ENCODE results near the gene GDI1. TPM values are rescaled to one million over a fixed set of nuclear protein-coding genes. Genes with fewer than 3 reads are reported as not detected.
A peak's percentile ranks its signal among the peaks of the same experiment; 100 is the strongest.
"Not testable (repeated sequence)": the region's sequence is repeated elsewhere in the genome, so short reads cannot be mapped to it uniquely, and the experiment has no call there.

Gene GDI1
- total and polyA plus RNA-seq, 2 experiments from 2014 or later: 131 to 190 TPM

DNA sequence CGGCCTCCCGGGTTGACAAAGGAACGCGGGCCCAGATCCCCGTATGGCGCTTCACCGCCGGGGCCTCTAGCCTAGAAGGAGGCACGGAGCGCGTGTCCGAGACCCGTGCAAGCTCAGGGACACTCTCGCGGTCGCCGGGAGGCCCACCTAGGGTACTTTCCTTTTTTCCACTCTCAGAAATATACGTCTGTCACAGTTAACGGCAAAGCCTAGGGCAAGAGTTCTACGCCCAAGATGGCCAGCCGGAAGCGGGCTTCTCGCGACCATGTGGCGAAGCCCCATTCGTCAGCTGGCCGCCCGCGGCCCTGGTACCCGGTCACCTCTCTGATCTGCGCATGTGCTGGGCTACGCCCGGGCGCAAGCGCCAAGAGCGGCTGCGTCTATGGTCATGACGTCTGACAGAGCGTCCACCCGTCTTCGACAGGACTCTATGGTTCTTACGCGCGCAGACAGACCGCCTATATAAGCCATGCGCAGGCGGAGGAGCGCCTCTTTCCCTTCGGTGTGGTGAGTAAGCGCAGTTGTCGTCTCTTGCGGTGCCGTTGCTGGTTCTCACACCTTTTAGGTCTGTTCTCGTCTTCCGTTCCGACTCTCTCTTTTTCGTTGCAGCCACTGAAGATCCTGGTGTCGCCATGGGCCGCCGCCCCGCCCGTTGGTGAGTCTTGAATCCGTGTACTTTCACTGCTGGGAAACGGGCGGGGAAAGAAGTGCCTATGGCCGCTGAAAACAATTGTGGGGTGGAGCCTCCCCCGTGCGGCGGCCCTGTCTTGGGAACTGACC is 38.9 kb upstream of the GDI1 start, which contains the start of gene RPL10:
Gene RPL10 (plus strand): TSS at position 490 of the 780 bp plus-strand sequence. CDS start 143 bp downstream, at position 633.
- peaks cover 12% of the 10 kb centered on the region for H3K36me3 ChIP-seq
- H3K4me3 ChIP-seq: peak within 1 kb of the TSS; percentile 86
- peak within 1 kb of the TSS; percentile 99 for H3K27ac ChIP-seq
- H3K27me3 ChIP-seq: no peaks in the 10 kb centered on the region
- peaks cover 4% of the 10 kb centered on the region for H3K4me1 ChIP-seq (ENCODE audit: low read depth)
- H3K9me3 ChIP-seq (ENCODE audit: low read depth): no peaks in the 10 kb centered on the region
- DNase-seq (ENCODE audit: low read depth in 1 of 2, low spot score in 1 of 2): peak; percentile 93 to 97
- TF ChIP-seq, protein P1, sequence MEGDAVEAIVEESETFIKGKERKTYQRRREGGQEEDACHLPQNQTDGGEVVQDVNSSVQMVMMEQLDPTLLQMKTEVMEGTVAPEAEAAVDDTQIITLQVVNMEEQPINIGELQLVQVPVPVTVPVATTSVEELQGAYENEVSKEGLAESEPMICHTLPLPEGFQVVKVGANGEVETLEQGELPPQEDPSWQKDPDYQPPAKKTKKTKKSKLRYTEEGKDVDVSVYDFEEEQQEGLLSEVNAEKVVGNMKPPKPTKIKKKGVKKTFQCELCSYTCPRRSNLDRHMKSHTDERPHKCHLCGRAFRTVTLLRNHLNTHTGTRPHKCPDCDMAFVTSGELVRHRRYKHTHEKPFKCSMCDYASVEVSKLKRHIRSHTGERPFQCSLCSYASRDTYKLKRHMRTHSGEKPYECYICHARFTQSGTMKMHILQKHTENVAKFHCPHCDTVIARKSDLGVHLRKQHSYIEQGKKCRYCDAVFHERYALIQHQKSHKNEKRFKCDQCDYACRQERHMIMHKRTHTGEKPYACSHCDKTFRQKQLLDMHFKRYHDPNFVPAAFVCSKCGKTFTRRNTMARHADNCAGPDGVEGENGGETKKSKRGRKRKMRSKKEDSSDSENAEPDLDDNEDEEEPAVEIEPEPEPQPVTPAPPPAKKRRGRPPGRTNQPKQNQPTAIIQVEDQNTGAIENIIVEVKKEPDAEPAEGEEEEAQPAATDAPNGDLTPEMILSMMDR (IDR thresholded peaks at IDR 0.05; ENCODE audit: low read depth, low read length): no peak

DNA sequence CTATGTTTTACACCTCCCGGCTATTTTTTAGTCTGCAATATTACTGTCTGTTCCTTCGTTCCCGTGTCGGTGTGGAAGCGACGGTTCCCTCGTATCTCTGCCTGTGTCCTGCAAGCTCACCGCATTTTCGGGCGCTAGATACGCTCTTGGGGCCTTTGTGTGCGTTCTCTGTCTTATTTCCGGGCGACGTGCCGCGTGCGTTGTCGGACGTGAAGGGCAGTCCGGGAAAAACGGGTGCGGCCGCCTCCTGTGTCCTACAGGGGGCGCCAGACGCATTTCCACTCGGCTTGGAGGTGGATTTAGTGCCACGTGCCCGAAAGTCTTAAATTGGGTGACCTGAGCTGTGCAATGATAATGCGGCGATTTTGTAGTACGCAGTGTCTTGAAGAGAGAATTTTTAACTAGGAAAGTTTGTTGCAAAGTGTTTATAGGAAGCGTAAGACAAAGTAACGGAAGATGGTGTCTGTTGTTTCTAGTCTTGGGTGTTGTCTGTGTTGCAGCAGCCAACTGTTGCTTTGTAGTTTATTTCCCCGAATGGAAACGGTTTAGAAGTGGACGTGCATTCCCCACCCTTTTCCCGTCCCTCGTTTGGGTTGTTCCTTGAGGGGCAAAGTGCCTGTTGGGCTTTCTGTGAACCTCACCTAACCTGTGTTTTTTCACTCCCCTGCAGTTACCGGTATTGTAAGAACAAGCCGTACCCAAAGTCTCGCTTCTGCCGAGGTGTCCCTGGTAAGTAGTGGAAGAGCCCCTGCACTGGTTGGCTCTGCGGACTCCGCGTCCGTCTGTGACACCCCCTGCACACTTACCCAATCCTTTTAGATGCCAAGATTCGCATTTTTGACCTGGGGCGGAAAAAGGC is 38.1 kb upstream of the GDI1 start:
- TF ChIP-seq, protein P1 (IDR thresholded peaks at IDR 0.05; ENCODE audit: low read depth, low read length): peak; percentile 69
- H3K27ac ChIP-seq: peak overlapping the region; percentile 99
- peak overlapping the region; percentile 86 for H3K4me3 ChIP-seq
- H3K9me3 ChIP-seq (ENCODE audit: low read depth): no peaks in the 10 kb centered on the region
- H3K27me3 ChIP-seq: no peaks in the 10 kb centered on the region
- H3K4me1 ChIP-seq (ENCODE audit: low read depth): peaks cover 4% of the 10 kb centered on the region
- DNase-seq (ENCODE audit: low read depth in 1 of 2, low spot score in 1 of 2): peak; percentile 74 to 87
- H3K36me3 ChIP-seq: peaks cover 12% of the 10 kb centered on the region

DNA sequence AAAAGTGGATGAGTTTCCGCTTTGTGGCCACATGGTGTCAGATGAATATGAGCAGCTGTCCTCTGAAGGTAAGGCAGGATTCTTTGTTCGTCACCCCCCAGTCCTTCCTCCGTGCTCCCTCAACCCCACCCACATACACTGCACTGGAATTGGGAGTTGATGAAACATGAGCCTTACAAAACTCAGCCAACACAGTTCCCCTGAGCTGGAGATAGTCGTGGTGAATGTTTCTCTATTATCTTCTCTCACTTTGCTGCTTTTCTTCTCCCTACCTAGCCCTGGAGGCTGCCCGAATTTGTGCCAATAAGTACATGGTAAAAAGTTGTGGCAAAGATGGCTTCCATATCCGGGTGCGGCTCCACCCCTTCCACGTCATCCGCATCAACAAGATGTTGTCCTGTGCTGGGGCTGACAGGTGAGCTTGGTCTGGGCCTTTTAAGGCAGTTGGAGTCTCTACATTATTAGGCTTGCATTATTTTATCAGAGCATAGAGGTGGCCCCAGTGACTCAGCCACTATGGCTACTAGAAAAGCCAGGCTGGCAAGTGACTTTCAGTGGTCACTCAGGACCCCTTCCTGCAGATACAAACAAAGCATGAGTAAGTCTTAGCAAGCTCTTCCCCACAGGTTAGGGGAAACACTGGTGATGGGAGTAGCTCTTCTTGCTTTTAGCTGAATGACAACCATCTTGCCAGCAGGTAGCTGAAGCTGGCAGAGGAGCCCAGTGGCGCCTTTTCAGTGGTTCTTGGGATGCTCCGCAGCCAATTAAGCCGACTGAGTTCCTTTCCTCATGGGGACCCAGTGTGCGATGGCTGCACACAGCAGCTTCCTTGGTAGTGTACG is 37.2 kb upstream of the GDI1 start:
- TF ChIP-seq, protein P1 (IDR thresholded peaks at IDR 0.05; ENCODE audit: low read depth, low read length): no peak
- Histone ChIP-seq H3K9me3 (ENCODE audit: low read depth) (no peaks in the 10 kb centered on the region), H3K4me1 (ENCODE audit: low read depth) (peaks cover 4% of the 10 kb centered on the region), H3K27me3 (no peaks in the 10 kb centered on the region), H3K36me3 (peaks cover 12% of the 10 kb centered on the region), H3K4me3 (peak overlapping the region; percentile 86), H3K27ac (peak overlapping the region; percentile 99)
- DNase-seq (ENCODE audit: low read depth in 1 of 2, low spot score in 1 of 2): peak in 1 of 2 donors; percentile 24

- not testable (repeated sequence) for H3K4me3 ChIP-seq
Measured at GRCh38 chrX:154400369-154400817, 36.6 kb upstream of the GDI1 start.

DNA sequence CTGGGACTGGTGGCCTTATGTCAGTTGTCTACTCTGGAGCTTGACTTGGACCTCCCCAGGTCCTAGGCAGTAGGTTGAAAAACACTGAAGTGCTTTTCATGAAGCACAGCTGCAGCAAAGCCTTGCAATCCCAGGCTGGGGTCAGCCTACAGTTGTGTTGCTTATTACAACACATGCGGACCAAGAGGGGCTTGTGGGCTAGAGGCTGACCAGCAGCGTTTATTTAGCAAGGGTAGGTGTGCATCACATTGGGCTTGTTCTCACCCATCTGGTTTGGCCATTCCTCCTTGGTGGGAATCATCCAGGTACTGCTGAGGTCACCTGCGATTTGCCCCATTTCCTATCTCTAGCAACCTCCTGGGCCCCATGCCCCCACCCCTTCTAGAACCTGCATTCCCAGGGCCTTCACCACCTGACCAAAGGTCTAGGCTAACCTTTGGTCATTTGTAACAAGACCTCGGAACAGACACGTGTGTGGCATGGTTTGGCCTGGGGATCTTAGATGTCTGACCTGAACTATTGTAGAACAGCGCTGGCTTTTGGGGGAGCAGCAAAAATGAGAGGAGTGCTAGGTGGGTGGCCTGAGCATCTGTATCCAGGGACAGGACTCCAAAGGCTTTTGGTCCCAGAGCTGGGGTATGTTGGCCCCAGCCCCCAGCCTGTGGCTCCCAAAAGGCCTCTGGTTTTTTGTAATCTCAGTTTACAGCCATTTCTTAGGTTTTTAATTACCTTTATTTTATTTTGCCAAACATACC is 35.7 kb upstream of the GDI1 start:
- TF ChIP-seq, protein P1 (IDR thresholded peaks at IDR 0.05; ENCODE audit: low read depth, low read length): no peak
- peak in 1 of 2 donors; percentile 51 for DNase-seq (ENCODE audit: low read depth in 1 of 2, low spot score in 1 of 2)
- peak overlapping the region; percentile 28 for H3K27ac ChIP-seq
- H3K27me3 ChIP-seq: no peaks in the 10 kb centered on the region
- no peaks in the 10 kb centered on the region for H3K9me3 ChIP-seq (ENCODE audit: low read depth)
- H3K4me1 ChIP-seq (ENCODE audit: low read depth): peaks cover 4% of the 10 kb centered on the region
- H3K4me3 ChIP-seq: no peak overlapping the region
- H3K36me3 ChIP-seq: peaks cover 12% of the 10 kb centered on the region

More at GRCh38 chrX:154400369-154400817, 36.6 kb upstream of the GDI1 start:
- H3K9me3 ChIP-seq (ENCODE audit: low read depth); H3K27me3 ChIP-seq; DNase-seq (ENCODE audit: low read depth in 1 of 2, low spot score in 1 of 2); H3K27ac ChIP-seq; H3K4me1 ChIP-seq (ENCODE audit: low read depth): not testable (repeated sequence)
- H3K36me3 ChIP-seq: peaks cover 12% of the 10 kb centered on the region
